ENCODE results near the gene ODF2.

GRCh38 chr9:128475867-128476266 lies 20.1 kb downstream of the ODF2 start:
- no peak for TF ChIP-seq RFX5 (IDR thresholded peaks at IDR 0.05; ENCODE audit: borderline replicate concordance, low read depth, low read length)
- TF ChIP-seq POLR2A (IDR thresholded peaks at IDR 0.05; ENCODE audit: control extremely low read depth in 1 of 2, low read depth in 2 of 2, low read length in 2 of 2) = no peak
- no peak for TF ChIP-seq TBP (IDR thresholded peaks at IDR 0.05; ENCODE audit: low read depth, low read length)
- TF ChIP-seq, protein P1, sequence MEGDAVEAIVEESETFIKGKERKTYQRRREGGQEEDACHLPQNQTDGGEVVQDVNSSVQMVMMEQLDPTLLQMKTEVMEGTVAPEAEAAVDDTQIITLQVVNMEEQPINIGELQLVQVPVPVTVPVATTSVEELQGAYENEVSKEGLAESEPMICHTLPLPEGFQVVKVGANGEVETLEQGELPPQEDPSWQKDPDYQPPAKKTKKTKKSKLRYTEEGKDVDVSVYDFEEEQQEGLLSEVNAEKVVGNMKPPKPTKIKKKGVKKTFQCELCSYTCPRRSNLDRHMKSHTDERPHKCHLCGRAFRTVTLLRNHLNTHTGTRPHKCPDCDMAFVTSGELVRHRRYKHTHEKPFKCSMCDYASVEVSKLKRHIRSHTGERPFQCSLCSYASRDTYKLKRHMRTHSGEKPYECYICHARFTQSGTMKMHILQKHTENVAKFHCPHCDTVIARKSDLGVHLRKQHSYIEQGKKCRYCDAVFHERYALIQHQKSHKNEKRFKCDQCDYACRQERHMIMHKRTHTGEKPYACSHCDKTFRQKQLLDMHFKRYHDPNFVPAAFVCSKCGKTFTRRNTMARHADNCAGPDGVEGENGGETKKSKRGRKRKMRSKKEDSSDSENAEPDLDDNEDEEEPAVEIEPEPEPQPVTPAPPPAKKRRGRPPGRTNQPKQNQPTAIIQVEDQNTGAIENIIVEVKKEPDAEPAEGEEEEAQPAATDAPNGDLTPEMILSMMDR (IDR thresholded peaks at IDR 0.05; ENCODE audit: control extremely low read depth in 1 of 3, insufficient read depth in 1 of 3, low read depth in 1 of 3, low read length in 3 of 3) = no peak
- TF ChIP-seq SIX5 (IDR thresholded peaks at IDR 0.05; ENCODE audit: low read depth, low read length) = no peak
- TF ChIP-seq POLR2AphosphoS5 (IDR thresholded peaks at IDR 0.05; ENCODE audit: low read depth, low read length) = no peak
- no peak for TF ChIP-seq TEAD4 (IDR thresholded peaks at IDR 0.05; ENCODE audit: low read depth, low read length)
- no peak for TF ChIP-seq KDM5A (IDR thresholded peaks at IDR 0.05; ENCODE audit: low read length)

All from H1 (cell line).